K562 (cell line): ENCODE results near the gene NOP58. TPM values are rescaled to one million over a fixed set of nuclear protein-coding genes. Genes with fewer than 3 reads are reported as not detected.

ENCODE experiments used
- CBFA2T3 ChIP-seq: fragments of 450-650 bp; IDR thresholded peaks from 2 replicates; pipeline ENCODE4 v1.6.1; 2017
- CBX2 ChIP-seq: fragments of 200-600 bp; sonication (generic); IDR thresholded peaks from one replicate; pipeline ENCODE4 v1.6.1; 2012; ENCODE audit warnings: mild to moderate bottlenecking, low read length, inconsistent platforms; ENCODE audit not compliant: insufficient read depth, poor library complexity, severe bottlenecking
- CBX5 ChIP-seq: IDR thresholded peaks from 2 replicates; pipeline ENCODE4 v1.6.1; 2014; ENCODE audit warnings: low read depth, borderline replicate concordance
- GABPB2 ChIP-seq: fragments of 250-450 bp; sonication (Bioruptor Pico); conservative IDR thresholded peaks from 2 replicates; pipeline ENCODE4 v1.5.1; 2021; ENCODE audit warnings: mild to moderate bottlenecking
- JUND ChIP-seq, 2 experiments: IDR thresholded peaks; 2 replicates in 1 of 2; 3 replicates in 1 of 2; pipeline ENCODE4 v1.6.1; 2011; ENCODE audit warnings: borderline replicate concordance in 2 of 2, low read depth in 2 of 2, low read length in 2 of 2, improper control_type of control experiment in 1 of 2, missing biosample characterization in 1 of 2, missing genetic modification characterization in 1 of 2, missing genetic modification reagents in 1 of 2
- MYBL2 ChIP-seq, 2 experiments: fragments of 450-650 bp in 1 of 2; sonication (generic) in 1 of 2; formaldehyde crosslinking in 1 of 2; IDR thresholded peaks; 2 replicates each; pipeline versions ENCODE4 v1.6.1 to v1.8.1; 2017 to 2022; ENCODE audit warnings: borderline replicate concordance in 1 of 2, inconsistent platforms in 1 of 2, low read depth in 1 of 2, mild to moderate bottlenecking in 1 of 2, missing genetic modification reagents in 1 of 2, moderate library complexity in 1 of 2
- NFYB ChIP-seq: IDR thresholded peaks from 2 replicates; pipeline ENCODE4 v1.6.1; 2011; ENCODE audit warnings: mild to moderate bottlenecking, moderate library complexity; ENCODE audit not compliant: insufficient read length; ENCODE audit errors: extremely low read depth
- POLR2B ChIP-seq: fragments of 450-650 bp; IDR thresholded peaks from 2 replicates; pipeline ENCODE4 v1.6.1; 2018; ENCODE audit warnings: low read depth; ENCODE audit not compliant: partially characterized antibody
- PTTG1 ChIP-seq: fragments of 450-650 bp; IDR thresholded peaks from 2 replicates; pipeline ENCODE4 v1.6.1; 2016; ENCODE audit warnings: low read depth, mild to moderate bottlenecking, missing genetic modification characterization, missing compliant biosample characterization
- RCOR1 ChIP-seq, 2 experiments: IDR thresholded peaks; 2 replicates each; pipeline ENCODE4 v1.6.1; 2012; ENCODE audit warnings: low read depth in 2 of 2, low read length in 2 of 2, borderline replicate concordance in 1 of 2, improper control_type of control experiment in 1 of 2
- SMARCB1 ChIP-seq: IDR thresholded peaks from 2 replicates; pipeline ENCODE4 v1.6.1; 2011; ENCODE audit warnings: improper control_type of control experiment, low read depth; ENCODE audit not compliant: insufficient read length
- SRSF1 ChIP-seq: fragments of 200-400 bp; formaldehyde crosslinking; IDR thresholded peaks from 2 replicates; pipeline ENCODE4 v1.6.1; 2017; ENCODE audit warnings: mild to moderate bottlenecking, low read depth, low read length, moderate library complexity
- TCFL5 ChIP-seq: fragments of 250-450 bp; sonication (Bioruptor Pico); conservative IDR thresholded peaks from 2 replicates; pipeline ENCODE4 v1.6.1; 2021; ENCODE audit warnings: mild to moderate bottlenecking, moderate library complexity, matching md5 sums
- polyA plus RNA-seq, 8 experiments: library from polyadenylated mRNA; depleted of rRNA in 4 of 8; stranded (reverse) in 5 of 8; unstranded in 3 of 8; fragments of >200 nt; fragmentation: Nextera tagmentation in 2 of 8; fragmentation: Illumina TruSeq in 1 of 8; extraction: Ambion mirVana in 2 of 8; extraction: Trizol in 1 of 8; gene quantifications; 2 replicates each; pipeline versions ENCODE4 v1.2.1 to v1.2.3, GENCODE V29; 2011 to 2014; ENCODE audit warnings: inconsistent platforms in 1 of 8, missing spikeins in 1 of 8
- total RNA-seq, 7 experiments: library from RNA; depleted of rRNA in 6 of 7; stranded (reverse); fragments of >200 nt in 6 of 7; fragmentation: Illumina TruSeq in 2 of 7; extraction: Trizol in 2 of 7; gene quantifications; 2 replicates each; pipeline versions ENCODE4 v1.2.1 to v1.2.3, GENCODE V29; 2011 to 2021; ENCODE audit warnings: low replicate concordance in 1 of 7
- TF ChIP-seq, protein P1 (sequence below): IDR thresholded peaks from 2 replicates; pipeline ENCODE4 v1.6.1; 2014; ENCODE audit warnings: antibody characterized with exemption
- TF ChIP-seq, protein P2 (sequence below): fragments of 250-450 bp; sonication (Bioruptor Pico); IDR thresholded peaks from 2 replicates; pipeline ENCODE4 v1.5.0; 2021
- TF ChIP-seq, protein P3 (sequence below): fragments of 450-650 bp; IDR thresholded peaks from 2 replicates; pipeline ENCODE4 v1.6.1; 2016; ENCODE audit warnings: low read depth

The NOP58 gene
- total and polyA plus RNA-seq, 9 of the 15 experiments (the other 6 are each of a cell fraction or from before 2014, with no cell fraction given) = 132 to 332 (median 208) TPM

- TF ChIP-seq PTTG1 (tag) (no peak), NFYB (no peak), SMARCB1 (no peak), CBX2 (no peak), GABPB2 (CRISPR knock-in tag) (no peak), POLR2B (peak; percentile 94), RCOR1 (IDR thresholded peaks at IDR 0.05; ENCODE audit: borderline replicate concordance in 1 of 2, low read depth in 2 of 2, low read length in 2 of 2) (no peak), TCFL5 (CRISPR knock-in tag) (no peak), MYBL2 (IDR thresholded peaks at IDR 0.05; ENCODE audit: low read depth) (peak; percentile 68), MYBL2 (CRISPR knock-in tag; IDR thresholded peaks at IDR 0.05; ENCODE audit: borderline replicate concordance) (no peak), JUND (IDR thresholded peaks at IDR 0.05; ENCODE audit: borderline replicate concordance, low read depth, low read length) (peak; percentile 51; the same call in 1 of the 2 replicates), JUND (tag; IDR thresholded peaks at IDR 0.05; ENCODE audit: borderline replicate concordance, low read depth, low read length) (no peak; the same call in 2 of the 3 replicates), SRSF1 (no peak), CBX5 (no peak), CBFA2T3 (no peak)
- TF ChIP-seq, protein P1, sequence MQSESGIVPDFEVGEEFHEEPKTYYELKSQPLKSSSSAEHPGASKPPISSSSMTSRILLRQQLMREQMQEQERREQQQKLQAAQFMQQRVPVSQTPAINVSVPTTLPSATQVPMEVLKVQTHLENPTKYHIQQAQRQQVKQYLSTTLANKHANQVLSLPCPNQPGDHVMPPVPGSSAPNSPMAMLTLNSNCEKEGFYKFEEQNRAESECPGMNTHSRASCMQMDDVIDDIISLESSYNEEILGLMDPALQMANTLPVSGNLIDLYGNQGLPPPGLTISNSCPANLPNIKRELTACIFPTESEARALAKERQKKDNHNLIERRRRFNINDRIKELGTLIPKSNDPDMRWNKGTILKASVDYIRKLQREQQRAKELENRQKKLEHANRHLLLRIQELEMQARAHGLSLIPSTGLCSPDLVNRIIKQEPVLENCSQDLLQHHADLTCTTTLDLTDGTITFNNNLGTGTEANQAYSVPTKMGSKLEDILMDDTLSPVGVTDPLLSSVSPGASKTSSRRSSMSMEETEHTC = no peak
- TF ChIP-seq, protein P2, sequence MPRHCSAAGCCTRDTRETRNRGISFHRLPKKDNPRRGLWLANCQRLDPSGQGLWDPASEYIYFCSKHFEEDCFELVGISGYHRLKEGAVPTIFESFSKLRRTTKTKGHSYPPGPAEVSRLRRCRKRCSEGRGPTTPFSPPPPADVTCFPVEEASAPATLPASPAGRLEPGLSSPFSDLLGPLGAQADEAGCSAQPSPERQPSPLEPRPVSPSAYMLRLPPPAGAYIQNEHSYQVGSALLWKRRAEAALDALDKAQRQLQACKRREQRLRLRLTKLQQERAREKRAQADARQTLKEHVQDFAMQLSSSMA = no peak
- TF ChIP-seq, protein P3, sequence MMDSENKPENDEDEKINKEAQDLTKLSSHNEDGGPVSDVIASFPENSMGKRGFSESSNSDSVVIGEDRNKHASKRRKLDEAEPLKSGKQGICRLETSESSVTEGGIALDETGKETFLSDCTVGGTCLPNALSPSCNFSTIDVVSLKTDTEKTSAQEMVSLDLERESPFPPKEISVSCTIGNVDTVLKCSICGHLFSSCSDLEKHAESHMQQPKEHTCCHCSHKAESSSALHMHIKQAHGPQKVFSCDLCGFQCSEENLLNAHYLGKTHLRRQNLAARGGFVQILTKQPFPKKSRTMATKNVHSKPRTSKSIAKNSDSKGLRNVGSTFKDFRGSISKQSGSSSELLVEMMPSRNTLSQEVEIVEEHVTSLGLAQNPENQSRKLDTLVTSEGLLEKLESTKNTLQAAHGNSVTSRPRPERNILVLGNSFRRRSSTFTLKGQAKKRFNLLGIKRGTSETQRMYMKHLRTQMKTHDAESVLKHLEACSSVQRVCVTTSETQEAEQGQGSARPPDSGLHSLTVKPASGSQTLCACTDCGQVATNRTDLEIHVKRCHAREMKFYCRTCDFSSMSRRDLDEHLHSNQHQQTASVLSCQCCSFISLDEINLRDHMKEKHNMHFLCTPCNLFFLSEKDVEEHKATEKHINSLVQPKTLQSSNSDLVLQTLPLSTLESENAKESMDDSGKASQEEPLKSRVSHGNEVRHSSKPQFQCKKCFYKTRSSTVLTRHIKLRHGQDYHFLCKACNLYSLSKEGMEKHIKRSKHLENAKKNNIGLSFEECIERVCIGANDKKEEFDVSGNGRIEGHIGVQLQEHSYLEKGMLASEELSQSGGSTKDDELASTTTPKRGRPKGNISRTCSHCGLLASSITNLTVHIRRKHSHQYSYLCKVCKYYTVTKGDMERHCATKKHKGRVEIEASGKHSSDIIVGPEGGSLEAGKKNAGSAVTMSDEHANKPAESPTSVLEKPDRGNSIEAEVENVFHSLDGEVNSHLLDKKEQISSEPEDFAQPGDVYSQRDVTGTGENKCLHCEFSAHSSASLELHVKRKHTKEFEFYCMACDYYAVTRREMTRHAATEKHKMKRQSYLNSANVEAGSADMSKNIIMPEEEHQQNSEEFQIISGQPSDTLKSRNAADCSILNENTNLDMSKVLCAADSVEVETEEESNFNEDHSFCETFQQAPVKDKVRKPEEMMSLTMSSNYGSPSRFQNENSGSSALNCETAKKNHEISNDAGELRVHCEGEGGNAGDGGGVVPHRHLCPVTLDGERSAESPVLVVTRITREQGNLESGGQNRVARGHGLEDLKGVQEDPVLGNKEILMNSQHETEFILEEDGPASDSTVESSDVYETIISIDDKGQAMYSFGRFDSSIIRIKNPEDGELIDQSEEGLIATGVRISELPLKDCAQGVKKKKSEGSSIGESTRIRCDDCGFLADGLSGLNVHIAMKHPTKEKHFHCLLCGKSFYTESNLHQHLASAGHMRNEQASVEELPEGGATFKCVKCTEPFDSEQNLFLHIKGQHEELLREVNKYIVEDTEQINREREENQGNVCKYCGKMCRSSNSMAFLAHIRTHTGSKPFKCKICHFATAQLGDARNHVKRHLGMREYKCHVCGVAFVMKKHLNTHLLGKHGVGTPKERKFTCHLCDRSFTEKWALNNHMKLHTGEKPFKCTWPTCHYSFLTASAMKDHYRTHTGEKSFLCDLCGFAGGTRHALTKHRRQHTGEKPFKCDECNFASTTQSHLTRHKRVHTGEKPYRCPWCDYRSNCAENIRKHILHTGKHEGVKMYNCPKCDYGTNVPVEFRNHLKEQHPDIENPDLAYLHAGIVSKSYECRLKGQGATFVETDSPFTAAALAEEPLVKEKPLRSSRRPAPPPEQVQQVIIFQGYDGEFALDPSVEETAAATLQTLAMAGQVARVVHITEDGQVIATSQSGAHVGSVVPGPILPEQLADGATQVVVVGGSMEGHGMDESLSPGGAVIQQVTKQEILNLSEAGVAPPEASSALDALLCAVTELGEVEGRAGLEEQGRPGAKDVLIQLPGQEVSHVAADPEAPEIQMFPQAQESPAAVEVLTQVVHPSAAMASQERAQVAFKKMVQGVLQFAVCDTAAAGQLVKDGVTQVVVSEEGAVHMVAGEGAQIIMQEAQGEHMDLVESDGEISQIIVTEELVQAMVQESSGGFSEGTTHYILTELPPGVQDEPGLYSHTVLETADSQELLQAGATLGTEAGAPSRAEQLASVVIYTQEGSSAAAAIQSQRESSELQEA = no peak
Measured at GRCh38 chr2:202265467-202266277, at the start of gene NOP58 (continued).
